Psoas muscle (tissue), 8 donors: ENCODE results near the gene KLHL35. TPM values are rescaled to one million over a fixed set of nuclear protein-coding genes. Genes with fewer than 3 reads are reported as not detected.

Source experiments
- ATAC-seq, 4 donors: fragments of 200-7000 bp; cut with Tn5 transposase; one replicate each; pipeline ENCODE4 v1.9.1; 2020; ENCODE audit warnings: moderate library complexity in 3 of 4, mild to moderate bottlenecking in 2 of 4
- DNase-seq, 2 donors: peaks; one replicate each; pipeline ENCODE4 v3.0.0-alpha.2; 2020
- H3K27ac ChIP-seq: fragments of 200-600 bp; one replicate; pipeline ENCODE4 v1.8.0; 2022
- H3K27me3 ChIP-seq, 3 donors: fragments of 200-600 bp in 1 of 3; one replicate each; pipeline versions ENCODE4 v1.6.1 to v1.8.0; 2013 to 2022; ENCODE audit warnings: low read length in 2 of 3, mild to moderate bottlenecking in 2 of 3, moderate library complexity in 1 of 3; ENCODE audit not compliant: insufficient read depth in 3 of 3
- H3K36me3 ChIP-seq, 2 donors: fragments of 200-600 bp in 1 of 2; one replicate each; pipeline versions ENCODE4 v1.6.1 to v1.8.0; 2013 to 2022; ENCODE audit warnings: low read depth in 1 of 2, mild to moderate bottlenecking in 1 of 2, moderate library complexity in 1 of 2; ENCODE audit not compliant: insufficient read depth in 1 of 2
- H3K4me1 ChIP-seq: fragments of 200-600 bp; one replicate; pipeline ENCODE4 v1.8.0; 2022
- H3K4me3 ChIP-seq: fragments of 200-600 bp; one replicate; pipeline ENCODE4 v1.8.0; 2022; ENCODE audit warnings: mild to moderate bottlenecking
- H3K9me3 ChIP-seq: fragments of 200-600 bp; one replicate; pipeline ENCODE4 v1.8.0; 2022
- CTCF ChIP-seq: fragments of 200-600 bp; IDR thresholded peaks from one replicate; pipeline ENCODE4 v1.8.0; 2022; ENCODE audit warnings: antibody characterized with exemption
- WGBS, 3 donors: extraction: QIAGEN DNeasy Blood & Tissue Kit; methylation state at CpG; one replicate each; pipeline versions ENCODE4 v1.1.6 to v1.1.7; 2013; 5-methylcytosine and 5-hydroxymethylcytosine counted together
- intact Hi-C, 2 donors: fragments of 100-400 bp; cut with DNase I; formaldehyde crosslinking; loops; one replicate each; pipeline versions ENCODE4 v1.11.0 to v1.14.2; 2022
- polyA plus RNA-seq, 3 donors: library from polyadenylated mRNA; stranded (reverse); fragments of 200-250 nt; gene quantifications; one replicate each; pipeline ENCODE4 v1.2.3, GENCODE V29; 2013
- total RNA-seq, 4 donors: library from RNA; stranded (reverse); fragmentation: NEBNext Ultra II Directional in 2 of 4; extraction: Animal tissue kit (Norgen Biotek cat#: 25700) in 2 of 4; gene quantifications; one replicate each; pipeline versions ENCODE4 v1.2.1 to v1.2.4, GENCODE V29; 2021 to 2023
- donor health status: healthy with polysubstance abuse.
- donor health status: DM: no; HTN: no; CAD: no; lungs with moderate emphysema.
- donor health status: Bipolar disorder and iron deficiency.
- donor health status: healthy.
- donor health status: DM: yes; HTN: yes; CAD: no.
- donor health status: DM: no; HTN: no; CAD: no.
- donor health status: DM: no; HTN: no; CAD: no.
- donor health status: DM: yes; HTN: yes; CAD: no.

KLHL35 gene
- total and polyA plus RNA-seq, 7 donors: 0.34 to 4.1 (median 0.56) TPM

- no peaks in the 10 kb centered on the region for H3K36me3 ChIP-seq
- no peak overlapping the region for H3K27ac ChIP-seq
- TF ChIP-seq CTCF: no peak
- no peak for ATAC-seq
- no peak overlapping the region for H3K4me3 ChIP-seq
- H3K27me3 ChIP-seq: no peaks in the 10 kb centered on the region
- no peaks in the 10 kb centered on the region for H3K9me3 ChIP-seq
- intact Hi-C loops: loop anchor here (2.0 to 10.0 kb wide), 4 partner anchors 59 to 243 kb away; no protein-coding TSS in a partner anchor
- WGBS, 3 donors: 63 to 82% (median 69%) methylated on average over 3 of the region's 3 CpGs
- no peak for DNase-seq
- peaks cover 10% of the 10 kb centered on the region for H3K4me1 ChIP-seq
Observed at GRCh38 chr11:75387736-75388294, 45.2 kb downstream of the KLHL35 start.

GRCh38 chr11:75386942-75387630, 45.9 kb downstream of the KLHL35 start:
- Histone ChIP-seq H3K27ac (no peak overlapping the region), H3K27me3 (no peaks in the 10 kb centered on the region), H3K36me3 (no peaks in the 10 kb centered on the region), H3K9me3 (no peaks in the 10 kb centered on the region), H3K4me1 (peaks cover 10% of the 10 kb centered on the region), H3K4me3 (no peak overlapping the region)
- TF ChIP-seq CTCF: no peak
- WGBS, 3 donors: 37 to 45% (median 44%) methylated on average over 3 of the region's 3 CpGs
- no peak for ATAC-seq
- intact Hi-C loops: loop anchor here in 1 of 2 donors (5.0 to 10.0 kb wide), 2 partner anchors 60 to 242 kb away; no protein-coding TSS in a partner anchor
- no peak for DNase-seq

- DNase-seq: peak; percentile 75 to 87
- peak; percentile 78 to 93 (median 84) for ATAC-seq
- Histone ChIP-seq H3K36me3 (no peaks in the 10 kb centered on the region), H3K27ac (no peak overlapping the region), H3K27me3 (no peaks in the 10 kb centered on the region), H3K9me3 (no peaks in the 10 kb centered on the region), H3K4me3 (no peak overlapping the region), H3K4me1 (peaks cover 10% of the 10 kb centered on the region)
- intact Hi-C loops: loop anchor here (1.0 to 10.0 kb wide), 5 partner anchors 56 to 240 kb away; no protein-coding TSS in a partner anchor
- WGBS, 3 donors: 24 to 25% (median 25%) methylated on average over 24 of the region's 24 CpGs
- peak; percentile 98 for TF ChIP-seq CTCF
Observed at GRCh38 chr11:75384438-75385080, 48.4 kb downstream of the KLHL35 start.

GRCh38 chr11:75383246-75383645, 49.8 kb downstream of the KLHL35 start:
- Histone ChIP-seq H3K4me1 (peaks cover under 1% of the 10 kb centered on the region), H3K4me3 (no peak overlapping the region), H3K27me3 (no peaks in the 10 kb centered on the region), H3K36me3 (no peaks in the 10 kb centered on the region), H3K27ac (no peak overlapping the region), H3K9me3 (no peaks in the 10 kb centered on the region)
- DNase-seq (no peak), ATAC-seq (no peak)
- intact Hi-C loops: loop anchor here in 1 of 2 donors (10.0 kb wide), 1 partner anchor 238 kb away; no protein-coding TSS in a partner anchor
- WGBS, 3 donors: 83 to 91% (median 89%) methylated on average over 3 of the region's 3 CpGs
- TF ChIP-seq CTCF: no peak
